ENCODE measurements around the gene PAPOLB.

- TF ChIP-seq POLR2A (IDR thresholded peaks at IDR 0.05; ENCODE audit: low read depth) (no peak), CTCF (IDR thresholded peaks at IDR 0.05) (no peak), EP300 (IDR thresholded peaks at IDR 0.05) (no peak), POLR2AphosphoS5 (IDR thresholded peaks at IDR 0.05) (no peak)
These were observed 43.3 kb upstream of the PAPOLB start for GRCh38 chr7:4905171-4905570.
